ENCODE data around the gene CCDC68.

GRCh38 chr18:54975598-54975997, 16.3 kb upstream of the CCDC68 start:
- TF ChIP-seq CTCF (IDR thresholded peaks at IDR 0.05) (no peak), POLR2A (IDR thresholded peaks at IDR 0.05) (no peak), POLR2AphosphoS5 (IDR thresholded peaks at IDR 0.05) (no peak)
